Retinal pigment epithelial cell (primary cell): ENCODE measurements around the gene DLX6.

Experiments used
- DNase-seq: peaks from one replicate; pipeline ENCODE4 v3.0.0-alpha.2; 2010; ENCODE audit warnings: low read depth
- H3K4me3 ChIP-seq: 2 replicates; pipeline ENCODE4 v1.5.1; 2011; ENCODE audit warnings: mild to moderate bottlenecking, low read length, control low read depth, moderate library complexity
- CTCF ChIP-seq: conservative IDR thresholded peaks from 2 replicates; pipeline ENCODE4 v1.5.1; 2011; ENCODE audit warnings: low read depth, low read length, control low read depth, inconsistent platforms

DLX6 gene

GRCh38 chr7:97006055-97006815 is 882 bp downstream of the DLX6 start:
- H3K4me3 ChIP-seq: peak overlapping the region; percentile 37
- DNase-seq: no peak
- no peak for TF ChIP-seq CTCF

- DNase-seq: no peak
- no peak overlapping the region for H3K4me3 ChIP-seq
- no peak for TF ChIP-seq CTCF
These were observed 1.6 kb downstream of the DLX6 start for GRCh38 chr7:97006816-97007582.

GRCh38 chr7:97007583-97007861 is 2.2 kb downstream of the DLX6 start:
- DNase-seq: no peak
- H3K4me3 ChIP-seq: no peak overlapping the region
- no peak for TF ChIP-seq CTCF

- DNase-seq: no peak
- H3K4me3 ChIP-seq: no peak overlapping the region
- no peak for TF ChIP-seq CTCF
These were observed 3.0 kb downstream of the DLX6 start for GRCh38 chr7:97008275-97008917.

- DNase-seq: no peak
- TF ChIP-seq CTCF: no peak
- H3K4me3 ChIP-seq: no peak overlapping the region
These were observed 4.7 kb downstream of the DLX6 start for GRCh38 chr7:97009753-97010732.

- TF ChIP-seq CTCF: no peak
- no peak for DNase-seq
These were observed 5.8 kb downstream of the DLX6 start for GRCh38 chr7:97011104-97011503.

More at GRCh38 chr7:97011104-97011503, 5.8 kb downstream of the DLX6 start:
- no peak overlapping the region for H3K4me3 ChIP-seq
